Prostate gland (tissue), 2 donors: Measurements from ENCODE around the gene OTOG.

Experiments
- POLR2A ChIP-seq: fragments of 450-650 bp; IDR thresholded peaks from one replicate; pipeline ENCODE4 v1.6.1; 2016; ENCODE audit warnings: antibody characterized with exemption, mild to moderate bottlenecking
- TF ChIP-seq, protein P1 (sequence below), 4 experiments: fragments of 200-600 bp in 2 of 4; fragments of 450-650 bp in 2 of 4; sonication (generic) in 2 of 4; IDR thresholded peaks; 1 replicate in 3 of 4; 2 replicates in 1 of 4; pipeline ENCODE4 v1.5.1; 2016 to 2019; ENCODE audit warnings: antibody characterized with exemption in 4 of 4, mild to moderate bottlenecking in 2 of 4, moderate library complexity in 2 of 4

DNA sequence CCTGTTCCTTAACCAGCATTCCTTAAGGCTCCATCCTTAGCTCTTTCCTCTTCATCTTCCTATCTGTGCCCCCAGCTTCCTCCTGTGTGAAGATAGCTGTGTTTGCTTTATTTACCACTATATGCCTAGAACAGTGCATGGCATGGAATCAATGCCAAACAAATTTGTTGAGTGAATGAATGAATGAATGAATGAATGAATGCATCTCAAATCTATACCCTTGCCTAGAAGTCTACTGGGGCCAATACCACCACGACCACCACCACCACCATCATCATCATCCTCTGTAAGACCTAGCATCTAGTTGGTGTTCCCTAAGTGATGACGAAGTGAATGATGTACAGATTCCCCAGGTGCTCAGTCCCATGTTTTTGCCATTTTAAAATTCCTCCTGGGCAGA, 819 bp upstream of the OTOG start:
- TF ChIP-seq, protein P1, sequence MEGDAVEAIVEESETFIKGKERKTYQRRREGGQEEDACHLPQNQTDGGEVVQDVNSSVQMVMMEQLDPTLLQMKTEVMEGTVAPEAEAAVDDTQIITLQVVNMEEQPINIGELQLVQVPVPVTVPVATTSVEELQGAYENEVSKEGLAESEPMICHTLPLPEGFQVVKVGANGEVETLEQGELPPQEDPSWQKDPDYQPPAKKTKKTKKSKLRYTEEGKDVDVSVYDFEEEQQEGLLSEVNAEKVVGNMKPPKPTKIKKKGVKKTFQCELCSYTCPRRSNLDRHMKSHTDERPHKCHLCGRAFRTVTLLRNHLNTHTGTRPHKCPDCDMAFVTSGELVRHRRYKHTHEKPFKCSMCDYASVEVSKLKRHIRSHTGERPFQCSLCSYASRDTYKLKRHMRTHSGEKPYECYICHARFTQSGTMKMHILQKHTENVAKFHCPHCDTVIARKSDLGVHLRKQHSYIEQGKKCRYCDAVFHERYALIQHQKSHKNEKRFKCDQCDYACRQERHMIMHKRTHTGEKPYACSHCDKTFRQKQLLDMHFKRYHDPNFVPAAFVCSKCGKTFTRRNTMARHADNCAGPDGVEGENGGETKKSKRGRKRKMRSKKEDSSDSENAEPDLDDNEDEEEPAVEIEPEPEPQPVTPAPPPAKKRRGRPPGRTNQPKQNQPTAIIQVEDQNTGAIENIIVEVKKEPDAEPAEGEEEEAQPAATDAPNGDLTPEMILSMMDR (IDR thresholded peaks at IDR 0.05), result no peak
- TF ChIP-seq POLR2A, result no peak
